B cell (primary cell): ENCODE results near the gene HSP90AB1. TPM values are rescaled to one million over a fixed set of nuclear protein-coding genes. Genes with fewer than 3 reads are reported as not detected.
A peak's percentile ranks its signal among the peaks of the same experiment; 100 is the strongest.

Source experiments
- ATAC-seq: fragments of 200-7000 bp; cut with Tn5 transposase; one replicate; pipeline ENCODE4 v1.10.0; 2021; ENCODE audit warnings: low read depth, mild to moderate bottlenecking, moderate number of reproducible peaks, moderate library complexity
- CTCF ChIA-PET: fragments of 350-600 bp; sonication (Branson Sonifier 250); formaldehyde crosslinking; loops from one replicate; lab custom pipeline; 2021; ENCODE audit warnings: antibody characterized with exemption, inconsistent platforms; lab: Charles Lee
- POLR2A ChIA-PET: fragments of 350-600 bp; sonication (Branson Sonifier 250); formaldehyde crosslinking; loops from one replicate; lab custom pipeline; 2021; ENCODE audit warnings: antibody characterized with exemption; lab: Charles Lee
- DNase-seq: peaks from one replicate; pipeline ENCODE4 v3.0.0; 2013
- H2AFZ ChIP-seq: 2 replicates; pipeline ENCODE4 v1.6.1; 2012; ENCODE audit warnings: mild to moderate bottlenecking, low read depth, low read length; ENCODE audit not compliant: insufficient read depth, poor library complexity, severe bottlenecking
- H3K27ac ChIP-seq, 2 donors: 1 replicate in 1 of 2; 2 replicates in 1 of 2; pipeline ENCODE4 v1.5.1; 2012 to 2013; ENCODE audit warnings: low read length in 2 of 2, mild to moderate bottlenecking in 2 of 2, moderate library complexity in 1 of 2
- H3K27me3 ChIP-seq, 4 experiments: fragments of 200-600 bp in 1 of 4; sonication (generic) in 1 of 4; replicated peaks in 1 of 4; 1 replicate in 2 of 4; 2 replicates in 2 of 4; pipeline versions ENCODE4 v1.6.1 to v1.7.0; 2013 to 2016; ENCODE audit warnings: low read length in 3 of 4, mild to moderate bottlenecking in 2 of 4, mixed read lengths in 1 of 4, moderate library complexity in 1 of 4; ENCODE audit not compliant: insufficient read depth in 4 of 4, control insufficient read depth in 3 of 4; ENCODE audit errors: control extremely low read depth in 1 of 4
- H3K36me3 ChIP-seq, 2 experiments: replicated peaks in 1 of 2; 1 replicate in 1 of 2; 2 replicates in 1 of 2; pipeline versions ENCODE4 v1.6.1 to v1.7.1; 2013; ENCODE audit warnings: low read length in 1 of 2; ENCODE audit not compliant: insufficient read depth in 2 of 2, control insufficient read depth in 1 of 2; ENCODE audit errors: control extremely low read depth in 1 of 2, extremely low read depth in 1 of 2
- H3K4me1 ChIP-seq, 2 donors: fragments of 200-600 bp in 1 of 2; sonication (generic) in 1 of 2; 1 replicate in 1 of 2; 2 replicates in 1 of 2; pipeline versions ENCODE4 v1.5.1 to v1.6.1; 2013 to 2017; ENCODE audit warnings: low read length in 2 of 2; ENCODE audit not compliant: control insufficient read depth in 2 of 2, insufficient read depth in 2 of 2
- H3K4me2 ChIP-seq: replicated peaks from 2 replicates; pipeline ENCODE3; 2012; ENCODE audit warnings: mild to moderate bottlenecking, low read depth, low read length; ENCODE audit not compliant: poor library complexity, severe bottlenecking
- H3K4me3 ChIP-seq, 5 experiments: fragments of 200-600 bp in 1 of 5; sonication (generic) in 1 of 5; 1 replicate in 3 of 5; 2 replicates in 2 of 5; pipeline versions ENCODE4 v1.5.1 to v1.7.0; 2011 to 2016; ENCODE audit warnings: low read length in 4 of 5, mild to moderate bottlenecking in 4 of 5, low read depth in 2 of 5, control low read depth in 1 of 5, moderate library complexity in 1 of 5; ENCODE audit not compliant: insufficient read depth in 1 of 5; ENCODE audit errors: control extremely low read depth in 1 of 5, extremely low read depth in 1 of 5
- H3K79me2 ChIP-seq: fragments of 200-600 bp; sonication (generic); one replicate; pipeline ENCODE4 v1.6.0; 2016; ENCODE audit warnings: low read length; ENCODE audit not compliant: control insufficient read depth, insufficient read depth
- H3K9ac ChIP-seq: fragments of 200-600 bp; sonication (generic); 2 replicates; pipeline ENCODE4 v1.6.1; 2017; ENCODE audit warnings: mild to moderate bottlenecking, low read length, moderate library complexity
- H3K9me3 ChIP-seq, 3 donors: one replicate each; pipeline versions ENCODE4 v1.6.1 to v1.7.1; 2013; ENCODE audit warnings: low read length in 2 of 3; ENCODE audit not compliant: control insufficient read depth in 2 of 3, insufficient read depth in 1 of 3; ENCODE audit errors: control extremely low read depth in 1 of 3
- H4K20me1 ChIP-seq: 2 replicates; pipeline ENCODE4 v1.6.0; 2012; ENCODE audit warnings: mild to moderate bottlenecking, low read length; ENCODE audit not compliant: insufficient read depth, control insufficient read depth, poor library complexity, severe bottlenecking
- H3K27ac Mint-ChIP-seq: one replicate; pipeline ENCODE4 v1.8.0; 2021; ENCODE audit warnings: mixed read lengths
- H3K27me3 Mint-ChIP-seq: one replicate; pipeline ENCODE4 v1.8.0; 2021; ENCODE audit warnings: mixed read lengths
- H3K4me1 Mint-ChIP-seq: one replicate; pipeline ENCODE4 v1.8.0; 2021; ENCODE audit warnings: mixed read lengths
- H3K4me3 Mint-ChIP-seq: one replicate; pipeline ENCODE4 v1.8.0; 2021; ENCODE audit warnings: mixed read lengths
- H3K9me3 Mint-ChIP-seq: one replicate; pipeline ENCODE4 v1.8.0; 2022; ENCODE audit warnings: mixed read lengths; ENCODE audit not compliant: insufficient read depth
- EZH2 ChIP-seq: IDR thresholded peaks from 2 replicates; pipeline ENCODE4 v1.6.1; 2012; ENCODE audit warnings: borderline replicate concordance, low read depth, mild to moderate bottlenecking, moderate library complexity, low read length; ENCODE audit not compliant: insufficient read depth, poor library complexity, severe bottlenecking
- WGBS: methylation state at CpG from one replicate; pipeline ENCODE4 v1.1.5; 2013; ENCODE audit warnings: missing lambda C conversion rate; ENCODE audit not compliant: insufficient coverage; 5-methylcytosine and 5-hydroxymethylcytosine counted together
- intact Hi-C: fragments of 100-400 bp; cut with micrococcal nuclease; formaldehyde crosslinking; loops from one replicate; pipeline ENCODE4 v1.10.0; 2022
- polyA plus RNA-seq: library from polyadenylated mRNA; depleted of rRNA; stranded (reverse); fragments of >200 nt; gene quantifications from 2 replicates; pipeline ENCODE4 v1.2.3, GENCODE V29; 2012
- total RNA-seq, 2 donors: library from RNA; stranded (reverse); fragments of 120-200 nt in 1 of 2; gene quantifications; 1 replicate in 1 of 2; 2 replicates in 1 of 2; pipeline versions ENCODE4 v1.2.3 to v1.2.4, GENCODE V29; 2013 to 2022
- TF ChIP-seq, protein P1 (sequence below): fragments of 200-600 bp; IDR thresholded peaks from one replicate; pipeline ENCODE4 v1.8.0; 2022; ENCODE audit warnings: antibody characterized with exemption, mild to moderate bottlenecking

Gene HSP90AB1
- total and polyA plus RNA-seq, 2 donors (not counting 1 experiment from before 2014, with no cell fraction given): 395 to 645 TPM

DNA sequence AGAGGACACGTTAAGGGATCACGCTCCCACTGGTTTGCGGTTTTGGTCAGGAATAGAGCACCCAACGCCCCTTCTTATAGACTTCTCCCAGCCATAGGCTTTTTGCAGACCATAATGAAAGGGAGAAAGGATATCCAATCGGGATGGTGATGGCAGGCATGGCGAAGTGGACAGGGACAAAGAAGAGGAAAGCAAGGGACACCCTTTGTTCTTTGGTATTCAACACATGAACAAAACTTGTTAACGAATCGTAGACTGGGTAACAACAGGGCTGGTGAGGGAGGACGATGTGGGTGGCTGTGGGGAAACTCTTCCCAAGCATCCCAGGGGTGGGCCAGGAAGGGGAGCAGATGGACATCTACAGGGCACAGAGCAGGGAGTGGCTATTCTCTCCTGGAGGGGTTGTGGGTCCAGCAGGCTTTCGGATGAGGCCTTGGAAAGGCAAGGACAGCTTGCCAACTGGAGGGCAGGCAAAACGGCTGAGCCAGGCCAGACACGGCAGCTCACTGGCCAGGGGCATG, 1.4 kb upstream of the HSP90AB1 start:
- ATAC-seq (no peak), DNase-seq (no peak)
- H3K4me1 Mint-ChIP-seq: peaks cover 40% of the 10 kb centered on the region
- no peaks in the 10 kb centered on the region for H3K9me3 Mint-ChIP-seq
- peaks cover 5 to 25% of the 10 kb centered on the region in 2 experiments for H3K36me3 ChIP-seq
- peak overlapping the region; percentile 86 for H2AFZ ChIP-seq
- H3K4me3 ChIP-seq: peak overlapping the region in 4 of 5 experiments; percentile 85 to 100 (median 92)
- peak overlapping the region; percentile 97 for H3K4me2 ChIP-seq
- H3K4me1 ChIP-seq: peaks cover 12 to 30% of the 10 kb centered on the region in 2 donors
- H3K27me3 ChIP-seq: no peaks in the 10 kb centered on the region
- peaks cover 34% of the 10 kb centered on the region for H3K79me2 ChIP-seq
- intact Hi-C loops: loop anchor here (5.0 kb wide), 1 partner anchor 118 kb away; the partner anchor contains the start of genes MRPL14 and TMEM63B
- TF ChIP-seq EZH2: no peak
- TF ChIP-seq, protein P1, sequence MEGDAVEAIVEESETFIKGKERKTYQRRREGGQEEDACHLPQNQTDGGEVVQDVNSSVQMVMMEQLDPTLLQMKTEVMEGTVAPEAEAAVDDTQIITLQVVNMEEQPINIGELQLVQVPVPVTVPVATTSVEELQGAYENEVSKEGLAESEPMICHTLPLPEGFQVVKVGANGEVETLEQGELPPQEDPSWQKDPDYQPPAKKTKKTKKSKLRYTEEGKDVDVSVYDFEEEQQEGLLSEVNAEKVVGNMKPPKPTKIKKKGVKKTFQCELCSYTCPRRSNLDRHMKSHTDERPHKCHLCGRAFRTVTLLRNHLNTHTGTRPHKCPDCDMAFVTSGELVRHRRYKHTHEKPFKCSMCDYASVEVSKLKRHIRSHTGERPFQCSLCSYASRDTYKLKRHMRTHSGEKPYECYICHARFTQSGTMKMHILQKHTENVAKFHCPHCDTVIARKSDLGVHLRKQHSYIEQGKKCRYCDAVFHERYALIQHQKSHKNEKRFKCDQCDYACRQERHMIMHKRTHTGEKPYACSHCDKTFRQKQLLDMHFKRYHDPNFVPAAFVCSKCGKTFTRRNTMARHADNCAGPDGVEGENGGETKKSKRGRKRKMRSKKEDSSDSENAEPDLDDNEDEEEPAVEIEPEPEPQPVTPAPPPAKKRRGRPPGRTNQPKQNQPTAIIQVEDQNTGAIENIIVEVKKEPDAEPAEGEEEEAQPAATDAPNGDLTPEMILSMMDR: no peak
- H3K9ac ChIP-seq: peak overlapping the region; percentile 99
- 75% methylated on average over 8 of the region's 12 CpGs for WGBS
- H3K4me3 Mint-ChIP-seq: peak overlapping the region; percentile 96
- ChIA-PET CTCF (interaction anchor here (0.6 to 7.6 kb wide), 11 partner anchors 10 to 1219 kb away, joined by 3 to 68 read pairs (median 3); partner anchors contain the start of genes SLC29A1 and SLC35B2), POLR2A (interaction anchor here (2.2 to 6.1 kb wide), 4 partner anchors 11 to 26 kb away, joined by 11 to 105 read pairs (median 70); partner anchors contain the start of genes NFKBIE, SLC29A1 and SLC35B2)
- H3K27ac Mint-ChIP-seq: peak overlapping the region; percentile 95
- H3K27me3 Mint-ChIP-seq: no peaks in the 10 kb centered on the region
- peak overlapping the region; percentile 93 to 99 for H3K27ac ChIP-seq
- H4K20me1 ChIP-seq: peaks cover 35% of the 10 kb centered on the region
- H3K9me3 ChIP-seq: no peaks in the 10 kb centered on the region
